WERI-Rb-1 (cell line): ENCODE measurements around the gene ZFYVE1.
"Not testable (repeated sequence)": the region's sequence is repeated elsewhere in the genome, so short reads cannot be mapped to it uniquely, and the experiment has no call there.

Experiments used
- DNase-seq: peaks from one replicate; pipeline ENCODE4 v3.0.0-alpha.2; 2020
- H3K27ac ChIP-seq: fragments of 250-450 bp; sonication (Bioruptor Pico); 2 replicates; pipeline ENCODE4 v1.5.1; 2020; ENCODE audit warnings: mild to moderate bottlenecking, moderate library complexity
- H3K27me3 ChIP-seq: fragments of 250-450 bp; sonication (Bioruptor Pico); 2 replicates; pipeline ENCODE4 v1.5.1; 2021; ENCODE audit warnings: mild to moderate bottlenecking, low read depth, moderate library complexity; ENCODE audit not compliant: insufficient read depth, severe bottlenecking
- H3K36me3 ChIP-seq: fragments of 250-450 bp; sonication (Bioruptor Pico); 2 replicates; pipeline ENCODE4 v1.5.1; 2020; ENCODE audit warnings: mild to moderate bottlenecking, moderate library complexity
- H3K4me3 ChIP-seq: 2 replicates; pipeline ENCODE4 v1.5.1; 2011; ENCODE audit warnings: low read depth, mild to moderate bottlenecking, control low read depth, low read length
- H3K9me3 ChIP-seq: fragments of 250-450 bp; sonication (Bioruptor Pico); 2 replicates; pipeline ENCODE4 v1.5.1; 2021; ENCODE audit warnings: mild to moderate bottlenecking, moderate library complexity; ENCODE audit not compliant: severe bottlenecking
- CTCF ChIP-seq: IDR thresholded peaks from 2 replicates; pipeline ENCODE4 v1.5.1; 2011; ENCODE audit warnings: low read depth, mild to moderate bottlenecking, control low read depth, inconsistent platforms, low read length

The ZFYVE1 gene

DNA sequence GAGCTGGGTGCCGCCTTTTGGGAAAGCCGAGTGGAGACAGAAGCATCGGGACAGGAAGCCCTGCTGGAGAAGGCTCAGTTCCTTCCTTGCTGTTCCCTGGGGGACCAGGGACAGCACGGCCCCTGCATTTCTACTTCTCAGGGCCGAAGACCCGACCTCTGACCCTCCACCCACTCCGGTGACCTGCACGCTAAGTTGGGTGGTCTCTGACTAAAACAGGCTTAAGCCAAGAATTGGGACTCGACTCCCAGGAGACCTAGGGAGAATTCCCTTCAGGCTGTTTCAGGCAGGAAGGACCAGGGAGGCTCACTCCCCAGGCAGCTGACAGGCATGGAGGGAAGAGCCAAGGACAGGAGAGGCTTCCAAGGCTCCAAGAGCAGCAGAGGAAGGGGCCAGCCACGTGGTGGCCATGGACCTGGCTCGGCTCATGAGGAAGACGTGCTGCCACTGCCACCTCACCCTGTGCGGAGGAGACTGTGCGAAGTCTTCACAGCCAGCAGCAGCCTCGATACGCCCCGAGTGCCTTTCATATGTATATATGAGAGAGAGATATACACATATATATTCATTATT, 56.8 kb downstream of the ZFYVE1 start:
- Histone ChIP-seq H3K27ac (no peak overlapping the region), H3K4me3 (no peak overlapping the region), H3K27me3 (no peaks in the 10 kb centered on the region), H3K36me3 (peaks cover 33% of the 10 kb centered on the region), H3K9me3 (no peaks in the 10 kb centered on the region)
- no peak for DNase-seq
- TF ChIP-seq CTCF: no peak

DNA sequence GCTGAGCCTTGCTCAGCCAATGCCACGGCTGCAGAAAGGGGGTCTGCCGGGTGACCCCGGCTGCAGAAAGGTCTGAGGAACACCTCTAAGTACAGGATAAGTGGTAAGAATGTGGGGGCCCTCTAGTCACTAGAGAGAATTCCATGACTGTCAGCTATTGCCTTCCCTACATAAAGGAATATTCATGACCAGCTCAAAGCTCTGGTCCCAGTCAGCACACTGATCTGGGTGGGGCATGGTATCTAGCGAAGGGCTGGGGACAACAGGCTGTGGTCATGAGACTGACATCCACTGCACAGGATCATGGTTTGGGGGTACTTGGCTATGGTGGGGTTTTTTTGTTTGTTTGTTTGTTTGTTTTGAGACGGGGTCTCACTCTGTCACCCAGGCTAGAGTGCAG, 58.6 kb downstream of the ZFYVE1 start:
- Histone ChIP-seq H3K27ac (no peak overlapping the region), H3K9me3 (no peaks in the 10 kb centered on the region), H3K36me3 (peaks cover 17% of the 10 kb centered on the region; the same call in 1 of the 2 replicates), H3K27me3 (no peaks in the 10 kb centered on the region), H3K4me3 (no peak overlapping the region)
- no peak for DNase-seq
- no peak for TF ChIP-seq CTCF

- TF ChIP-seq CTCF: no peak
- Histone ChIP-seq H3K27ac (no peak overlapping the region), H3K36me3 (peaks cover 8% of the 10 kb centered on the region; the same call in 1 of the 2 replicates), H3K27me3 (no peaks in the 10 kb centered on the region), H3K4me3 (no peak overlapping the region), H3K9me3 (no peaks in the 10 kb centered on the region)
- no peak for DNase-seq
These were observed 60.9 kb downstream of the ZFYVE1 start for GRCh38 chr14:72966038-72966437.

- DNase-seq: no peak
- H3K36me3 ChIP-seq: peaks cover under 1% of the 10 kb centered on the region; the same call in 1 of the 2 replicates
- H3K9me3 ChIP-seq: no peaks in the 10 kb centered on the region
- H3K4me3 ChIP-seq: no peak overlapping the region
- H3K27me3 ChIP-seq: no peaks in the 10 kb centered on the region
- H3K27ac ChIP-seq: no peak overlapping the region
- TF ChIP-seq CTCF: no peak
These were observed 61.7 kb downstream of the ZFYVE1 start for GRCh38 chr14:72965249-72965648.

DNA sequence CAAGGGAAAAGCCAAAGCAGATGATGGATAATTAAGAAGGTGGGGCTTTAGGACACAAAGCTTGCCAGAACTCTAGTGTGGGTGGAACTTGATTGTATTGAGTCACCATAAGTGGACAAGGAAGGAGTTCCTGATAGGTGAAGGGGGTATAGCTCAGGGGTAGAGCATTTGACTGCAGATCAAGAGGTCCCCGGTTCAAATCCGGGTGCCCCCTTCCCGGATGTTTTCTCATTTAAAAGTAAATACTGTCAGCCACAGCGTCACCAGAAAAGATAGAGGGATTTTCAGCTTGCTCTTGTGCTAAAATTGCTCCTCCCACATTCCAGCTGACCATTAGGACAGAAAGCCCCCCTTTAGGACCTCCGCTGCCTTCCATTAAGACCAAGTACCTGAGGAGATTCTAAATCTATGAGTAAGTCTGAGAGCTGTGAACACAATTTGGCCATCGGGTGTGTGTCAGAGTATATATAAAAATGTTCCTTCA, 64.0 kb downstream of the ZFYVE1 start:
- Histone ChIP-seq H3K36me3 (peaks cover 17% of the 10 kb centered on the region), H3K9me3 (no peaks in the 10 kb centered on the region), H3K27ac (no peak overlapping the region), H3K4me3 (no peak overlapping the region), H3K27me3 (no peaks in the 10 kb centered on the region)
- TF ChIP-seq CTCF: no peak
- DNase-seq: no peak

DNA sequence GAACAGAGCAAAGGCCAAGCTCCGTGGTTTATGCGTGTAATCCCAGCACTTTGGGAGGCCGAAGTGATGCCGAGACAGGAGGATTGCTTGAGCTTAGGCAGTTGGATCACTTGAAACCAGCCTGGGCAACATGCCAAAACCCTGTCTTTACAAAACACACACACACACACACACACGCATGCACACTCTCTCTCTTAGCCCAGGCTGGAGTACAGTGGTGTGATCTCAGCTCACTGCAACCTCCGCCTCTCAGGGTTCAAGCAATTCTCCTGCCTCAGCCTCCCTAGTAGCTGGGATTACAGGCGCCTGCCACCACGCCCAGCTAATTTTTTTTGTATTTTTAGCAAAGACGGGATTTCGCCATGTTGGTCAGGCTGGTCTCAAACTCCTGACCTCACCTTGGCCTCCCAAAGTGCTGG, 64.6 kb downstream of the ZFYVE1 start:
- H3K27ac ChIP-seq, H3K27me3 ChIP-seq, H3K4me3 ChIP-seq, H3K9me3 ChIP-seq, DNase-seq: not testable (repeated sequence)
- H3K36me3 ChIP-seq: peaks cover 22% of the 10 kb centered on the region
